HG03520 (cell line): ENCODE results near the gene STXBP6.
"Not testable (repeated sequence)": the region's sequence is repeated elsewhere in the genome, so short reads cannot be mapped to it uniquely, and the experiment has no call there.

ENCODE experiments used
- ATAC-seq: cut with Tn5 transposase; IDR thresholded peaks from one replicate; pipeline ENCODE4 v1.9.1; 2021; ENCODE audit warnings: mild to moderate bottlenecking, moderate library complexity; ENCODE audit not compliant: unreplicated experiment

The STXBP6 gene

GRCh38 chr14:24839617-24840203 lies 210.2 kb downstream of the STXBP6 start:
- no peak for ATAC-seq

- ATAC-seq, result no peak
Observed at GRCh38 chr14:24838945-24839616, 210.9 kb downstream of the STXBP6 start.

- no peak for ATAC-seq
Observed at GRCh38 chr14:24837280-24838046, 212.5 kb downstream of the STXBP6 start.

- not testable (repeated sequence) for ATAC-seq
Observed at GRCh38 chr14:24836324-24836723, 213.6 kb downstream of the STXBP6 start.

- ATAC-seq, result no peak
Observed at GRCh38 chr14:24834956-24835355, 215.0 kb downstream of the STXBP6 start.

- ATAC-seq, result no peak
Observed at GRCh38 chr14:24833385-24833784, 216.6 kb downstream of the STXBP6 start.

- no peak for ATAC-seq
Observed at GRCh38 chr14:24831677-24832076, 218.3 kb downstream of the STXBP6 start.

GRCh38 chr14:24829862-24830261 lies 220.1 kb downstream of the STXBP6 start:
- no peak for ATAC-seq

- no peak for ATAC-seq
Observed at GRCh38 chr14:24828486-24828885, 221.5 kb downstream of the STXBP6 start.

GRCh38 chr14:24826390-24826789 lies 223.6 kb downstream of the STXBP6 start:
- no peak for ATAC-seq

- no peak for ATAC-seq
Observed at GRCh38 chr14:24820616-24821015, 229.3 kb downstream of the STXBP6 start.

GRCh38 chr14:24818823-24819341 lies 231.1 kb downstream of the STXBP6 start:
- no peak for ATAC-seq

- no peak for ATAC-seq
Observed at GRCh38 chr14:24818058-24818822, 231.7 kb downstream of the STXBP6 start.

GRCh38 chr14:24817212-24818057 lies 232.5 kb downstream of the STXBP6 start:
- no peak for ATAC-seq

GRCh38 chr14:24816929-24817211 lies 233.1 kb downstream of the STXBP6 start:
- ATAC-seq, result no peak

- ATAC-seq, result no peak
Observed at GRCh38 chr14:24816011-24816928, 233.7 kb downstream of the STXBP6 start.

- ATAC-seq, result no peak
Observed at GRCh38 chr14:24815543-24815942, 234.4 kb downstream of the STXBP6 start.

- no peak for ATAC-seq
Observed at GRCh38 chr14:24814944-24815343, 235.0 kb downstream of the STXBP6 start.

- ATAC-seq, result no peak
Observed at GRCh38 chr14:24814346-24814745, 235.6 kb downstream of the STXBP6 start.
